ENCODE results near the gene HOXC9. TPM values are rescaled to one million over a fixed set of nuclear protein-coding genes. Genes with fewer than 3 reads are reported as not detected.

Gene HOXC9
- total and polyA plus RNA-seq, 2 of the 8 experiments (the other 6 are each of a cell fraction or from before 2014, with no cell fraction given), result not detected

DNA sequence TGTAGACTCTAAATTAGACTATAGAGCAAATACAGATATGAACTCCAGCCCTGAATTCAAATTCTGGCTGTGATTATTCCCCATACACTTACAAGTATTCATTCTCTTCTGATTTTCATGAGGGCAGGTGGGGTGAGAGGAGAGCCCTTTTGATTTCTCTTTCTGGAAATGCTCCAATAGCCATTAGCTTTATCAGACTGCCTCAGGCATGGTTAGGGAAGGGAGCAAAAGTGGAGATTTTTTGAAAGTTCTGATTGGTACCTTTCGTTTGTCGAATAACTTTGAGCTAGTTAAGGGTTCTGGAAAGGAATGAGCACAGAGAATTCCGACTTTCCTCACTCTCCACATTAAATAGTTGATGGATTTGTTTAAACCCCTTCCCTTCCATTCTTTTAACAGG is 40.7 kb downstream of the HOXC9 start:
- H3K18ac ChIP-seq (ENCODE audit: extremely low read depth, low read length), result no peak overlapping the region
- no peaks in the 10 kb centered on the region for H3K23me2 ChIP-seq (ENCODE audit: low read depth, low read length)
- no peaks in the 10 kb centered on the region; a peak in 2 of 4 replicates for H3K9me3 ChIP-seq (ENCODE audit: insufficient read depth in 2 of 2, low read depth in 1 of 2, low read length in 1 of 2)
- H3K9ac ChIP-seq (replicated peaks in 1 of 4; ENCODE audit: extremely low read depth in 1 of 4, low read depth in 3 of 4, low read length in 3 of 4), result no peak overlapping the region
- no peak overlapping the region for H3K23ac ChIP-seq (ENCODE audit: insufficient read length)
- H3K56ac ChIP-seq (replicated peaks; ENCODE audit: insufficient read length, low read depth, low read length), result no peak overlapping the region
- TF ChIP-seq MAFK (IDR thresholded peaks at IDR 0.05; ENCODE audit: low read depth, low read length) (no peak), KDM4A (IDR thresholded peaks at IDR 0.05; ENCODE audit: low read depth, low read length, severe bottlenecking) (no peak), HDAC6 (IDR thresholded peaks at IDR 0.05; ENCODE audit: low read depth, low read length) (no peak), CEBPB (IDR thresholded peaks at IDR 0.05; ENCODE audit: low read depth, low read length) (no peak), POLR2A (IDR thresholded peaks at IDR 0.05; ENCODE audit: control extremely low read depth in 1 of 2, low read depth in 2 of 2, low read length in 2 of 2) (no peak), CBX5 (IDR thresholded peaks at IDR 0.05; ENCODE audit: low read depth, low read length) (no peak), POU5F1 (IDR thresholded peaks at IDR 0.05; ENCODE audit: low read depth, low read length) (no peak), EZH2 (IDR thresholded peaks at IDR 0.05; ENCODE audit: low read depth, low read length, severe bottlenecking) (no peak)
- H3K27me3 ChIP-seq (replicated peaks in 1 of 4; ENCODE audit: control insufficient read depth in 3 of 4, extremely low read depth in 1 of 4, insufficient read depth in 3 of 4, low read length in 3 of 4), result peaks cover 95 to 100% (median 99%) of the 10 kb centered on the region in 4 experiments
- CTCF ChIA-PET (ENCODE audit: partially characterized antibody), result interaction anchor here (1.0 to 20.0 kb wide), 12 partner anchors 8 to 294 kb away, joined by 3 to 339 read pairs (median 4); partner anchors contain the start of genes HOXC5 and SMUG1
- DNase-seq (ENCODE audit: low read depth in 1 of 2, low spot score in 2 of 2), result no peak
- no peak overlapping the region for H2AK5ac ChIP-seq (ENCODE audit: low read depth, low read length)
- no peaks in the 10 kb centered on the region for H3K79me2 ChIP-seq (ENCODE audit: control insufficient read depth in 1 of 2, insufficient read depth in 2 of 2, low read length in 2 of 2)
- H3K14ac ChIP-seq (ENCODE audit: insufficient read length), result no peak overlapping the region
- no peak overlapping the region for H2AFZ ChIP-seq (ENCODE audit: low read length)
- POLR2A ChIA-PET (ENCODE audit: partially characterized antibody), result interaction anchor here (0.6 kb wide), 2 partner anchors 32 to 178 kb away, joined by 3 read pairs; partner anchors contain the start of gene HOXC8
- no peak overlapping the region for H3K4ac ChIP-seq (replicated peaks; ENCODE audit: insufficient read length, low read depth, low read length)
- no peak overlapping the region for H4K8ac ChIP-seq (ENCODE audit: extremely low read depth, insufficient read depth, low read length)
- no peak overlapping the region for H4K5ac ChIP-seq (ENCODE audit: insufficient read length, low read depth, low read length)
- H2BK15ac ChIP-seq (ENCODE audit: low read length), result no peak overlapping the region
- H2BK120ac ChIP-seq (replicated peaks; ENCODE audit: low read depth, low read length), result no peak overlapping the region
- H4K91ac ChIP-seq (replicated peaks; ENCODE audit: insufficient read length, low read length), result no peak overlapping the region
- H3K36me3 ChIP-seq (ENCODE audit: control insufficient read depth in 2 of 4, insufficient read depth in 4 of 4, low read length in 3 of 4), result no peaks in the 10 kb centered on the region; a peak in 1 of 8 replicates
- H3K4me1 ChIP-seq (replicated peaks in 1 of 4; ENCODE audit: control insufficient read depth in 3 of 4, insufficient read depth in 4 of 4, low read length in 3 of 4), result no peaks in the 10 kb centered on the region; a peak in 1 of 7 replicates
- H3K79me1 ChIP-seq (ENCODE audit: low read depth, low read length), result no peaks in the 10 kb centered on the region
- no peak overlapping the region for H3K4me2 ChIP-seq (ENCODE audit: insufficient read depth in 1 of 2, low read depth in 2 of 2, low read length in 2 of 2)
- no peak overlapping the region for H3K27ac ChIP-seq (ENCODE audit: low read depth, low read length)
- H3K4me3 ChIP-seq (ENCODE audit: extremely low read depth in 1 of 4, insufficient read depth in 2 of 4, low read depth in 3 of 4, low read length in 4 of 4), result no peak overlapping the region
- FAIRE-seq, result no peak
- H2BK20ac ChIP-seq (ENCODE audit: low read length), result no peak overlapping the region
- no peak overlapping the region for H2BK5ac ChIP-seq (ENCODE audit: low read depth, low read length)
- peaks cover 8 to 18% of the 10 kb centered on the region in 2 experiments for H4K20me1 ChIP-seq (replicated peaks in 1 of 2; ENCODE audit: control insufficient read depth in 1 of 2, insufficient read depth in 2 of 2, low read length in 2 of 2)
- no peak overlapping the region for H2BK12ac ChIP-seq (ENCODE audit: low read depth, low read length)
- 65% methylated on average over 3 of the region's 3 CpGs; no CpG with 5 or more reads in 1 of the 2 experiments for WGBS, 2 experiments (ENCODE audit: extremely low coverage in 1 of 2, insufficient coverage in 1 of 2, insufficient read length in 1 of 2, insufficient replicate concordance in 2 of 2, low coverage in 1 of 2, low lambda C conversion rate in 2 of 2, missing lambda C conversion rate in 1 of 2)
